Measurements from ENCODE around the gene LTB. TPM values are rescaled to one million over a fixed set of nuclear protein-coding genes. Genes with fewer than 3 reads are reported as not detected.

The LTB gene
- total RNA-seq, 1 experiment from 2014 or later: not detected

GRCh38 chr6:31630177-31630934, 48.1 kb upstream of the LTB start:
- H3K4me3 ChIP-seq (ENCODE audit: low read depth, low read length, poor library complexity, severe bottlenecking): no peak overlapping the region
- no peak for DNase-seq (ENCODE audit: low spot score)
- H3K4me1 ChIP-seq (ENCODE audit: insufficient read depth, low read length, poor library complexity, severe bottlenecking): no peaks in the 10 kb centered on the region
- H3K9me3 ChIP-seq (ENCODE audit: low read depth, low read length, poor library complexity, severe bottlenecking): no peaks in the 10 kb centered on the region
- ChIA-PET CTCF (no interaction called here), POLR2A (ENCODE audit: low non-redundant PET) (no interaction called here)
- H3K36me3 ChIP-seq (ENCODE audit: insufficient read depth, low read length, poor library complexity, severe bottlenecking): peaks cover 100% of the 10 kb centered on the region
- no peaks in the 10 kb centered on the region for H3K27me3 ChIP-seq (replicated peaks; ENCODE audit: insufficient read depth, low read depth, low read length, poor library complexity)
- no TSS peak for BruUV-seq (replicated peaks)
- intact Hi-C loops (cut with micrococcal nuclease; ENCODE audit: unreplicated experiment): no loop called here
- no peak overlapping the region for H3K27ac ChIP-seq (ENCODE audit: low read depth, low read length, poor library complexity, severe bottlenecking)
- TF ChIP-seq CTCF (conservative IDR thresholded peaks at IDR 0.05; ENCODE audit: low read depth, low read length): no peak
- TF ChIP-seq EZH2 (IDR thresholded peaks at IDR 0.05; ENCODE audit: borderline replicate concordance, low read depth, low read length, poor library complexity, severe bottlenecking): no peak

- TF ChIP-seq EZH2 (IDR thresholded peaks at IDR 0.05; ENCODE audit: borderline replicate concordance, low read depth, low read length, poor library complexity, severe bottlenecking) (no peak), CTCF (conservative IDR thresholded peaks at IDR 0.05; ENCODE audit: low read depth, low read length) (no peak)
- CTCF ChIA-PET: interaction anchor here (0.5 kb wide), 1 partner anchor 82 kb away, joined by 3 read pairs; the partner anchor contains the start of gene NFKBIL1
- intact Hi-C loops (cut with micrococcal nuclease; ENCODE audit: unreplicated experiment): no loop called here
Measured at GRCh38 chr6:31629014-31629413, 46.8 kb upstream of the LTB start.

GRCh38 chr6:31627690-31628287, 45.6 kb upstream of the LTB start:
- DNase-seq (ENCODE audit: low spot score): no peak
- TF ChIP-seq CTCF (conservative IDR thresholded peaks at IDR 0.05; ENCODE audit: low read depth, low read length) (no peak), EZH2 (IDR thresholded peaks at IDR 0.05; ENCODE audit: borderline replicate concordance, low read depth, low read length, poor library complexity, severe bottlenecking) (no peak)
- Histone ChIP-seq H3K4me3 (ENCODE audit: low read depth, low read length, poor library complexity, severe bottlenecking) (no peak overlapping the region), H3K27ac (ENCODE audit: low read depth, low read length, poor library complexity, severe bottlenecking) (no peak overlapping the region), H3K36me3 (ENCODE audit: insufficient read depth, low read length, poor library complexity, severe bottlenecking) (peaks cover 100% of the 10 kb centered on the region), H3K9me3 (ENCODE audit: low read depth, low read length, poor library complexity, severe bottlenecking) (no peaks in the 10 kb centered on the region), H3K27me3 (replicated peaks; ENCODE audit: insufficient read depth, low read depth, low read length, poor library complexity) (no peaks in the 10 kb centered on the region), H3K4me1 (ENCODE audit: insufficient read depth, low read length, poor library complexity, severe bottlenecking) (peaks cover 2% of the 10 kb centered on the region)
- intact Hi-C loops (cut with micrococcal nuclease; ENCODE audit: unreplicated experiment): no loop called here
- ChIA-PET POLR2A (ENCODE audit: low non-redundant PET) (no interaction called here), CTCF (no interaction called here)
- no TSS peak for BruUV-seq (replicated peaks)

More at GRCh38 chr6:31629014-31629413, 46.8 kb upstream of the LTB start:
- DNase-seq (ENCODE audit: low spot score): no peak
- H3K9me3 ChIP-seq (ENCODE audit: low read depth, low read length, poor library complexity, severe bottlenecking): no peaks in the 10 kb centered on the region
- BruUV-seq (replicated peaks): no TSS peak
- H3K27ac ChIP-seq (ENCODE audit: low read depth, low read length, poor library complexity, severe bottlenecking): no peak overlapping the region
- H3K36me3 ChIP-seq (ENCODE audit: insufficient read depth, low read length, poor library complexity, severe bottlenecking): peaks cover 100% of the 10 kb centered on the region
- H3K27me3 ChIP-seq (replicated peaks; ENCODE audit: insufficient read depth, low read depth, low read length, poor library complexity): no peaks in the 10 kb centered on the region
- H3K4me3 ChIP-seq (ENCODE audit: low read depth, low read length, poor library complexity, severe bottlenecking): no peak overlapping the region
- POLR2A ChIA-PET (ENCODE audit: low non-redundant PET): no interaction called here
- H3K4me1 ChIP-seq (ENCODE audit: insufficient read depth, low read length, poor library complexity, severe bottlenecking): no peaks in the 10 kb centered on the region

All from A673 (cell line).